CD4-positive, alpha-beta T cell treated with Interleukin-6 at 100 ng/mL for 8 hours (primary cell): ENCODE results near the gene OVAAL.

Source experiments
- DNase-seq: peaks from one replicate; pipeline ENCODE4 v3.0.0-alpha.2; 2020; ENCODE audit warnings: mixed read lengths, low spot score

OVAAL gene

DNA sequence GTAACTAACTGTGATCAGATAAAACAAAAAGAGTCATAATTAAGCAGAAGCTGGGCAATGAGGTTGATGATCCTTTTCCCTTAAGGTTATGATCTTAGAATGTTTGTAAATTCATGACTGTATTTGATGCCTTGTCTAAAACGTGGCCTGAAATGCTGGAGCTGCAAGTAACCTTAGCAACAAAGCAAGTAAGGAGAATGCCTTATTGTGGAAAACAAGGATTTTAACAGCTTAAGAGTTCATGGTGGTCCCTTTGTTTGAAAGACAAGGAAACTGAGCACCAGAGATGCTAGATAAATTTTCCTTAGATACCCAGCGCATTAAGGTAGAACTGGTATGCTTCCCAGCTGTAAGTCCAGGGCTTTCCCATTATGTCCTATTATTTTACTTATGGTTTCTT lies 47.4 kb downstream of the OVAAL start:
- DNase-seq: no peak

GRCh38 chr1:180609643-180610555 lies 51.1 kb downstream of the OVAAL start:
- no peak for DNase-seq

DNA sequence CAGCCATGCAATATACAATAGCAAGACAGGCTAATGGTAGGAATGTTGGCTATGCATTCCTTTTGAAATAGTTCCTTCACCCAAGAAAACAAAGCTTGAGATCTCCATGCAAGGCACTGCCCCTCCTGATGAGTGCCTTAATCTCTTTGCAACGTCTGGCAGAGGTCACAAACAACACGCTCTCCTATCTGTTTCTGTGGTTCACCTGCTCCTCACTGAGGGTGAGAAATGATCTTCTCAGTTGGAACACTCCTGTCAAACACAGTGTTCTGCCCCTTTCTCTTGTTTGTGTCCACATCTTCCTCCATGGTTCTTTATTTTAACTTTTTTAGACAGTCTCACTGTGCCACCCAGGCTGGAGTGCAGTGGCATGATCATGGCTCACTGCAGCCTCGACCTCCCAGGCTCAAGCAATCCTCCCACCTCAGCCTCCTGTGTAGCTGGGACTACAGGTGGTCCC lies 51.8 kb downstream of the OVAAL start:
- no peak for DNase-seq

- DNase-seq: no peak
Observed at GRCh38 chr1:180611016-180611930, 52.5 kb downstream of the OVAAL start.

GRCh38 chr1:180612632-180613031 lies 53.9 kb downstream of the OVAAL start:
- DNase-seq: no peak

DNA sequence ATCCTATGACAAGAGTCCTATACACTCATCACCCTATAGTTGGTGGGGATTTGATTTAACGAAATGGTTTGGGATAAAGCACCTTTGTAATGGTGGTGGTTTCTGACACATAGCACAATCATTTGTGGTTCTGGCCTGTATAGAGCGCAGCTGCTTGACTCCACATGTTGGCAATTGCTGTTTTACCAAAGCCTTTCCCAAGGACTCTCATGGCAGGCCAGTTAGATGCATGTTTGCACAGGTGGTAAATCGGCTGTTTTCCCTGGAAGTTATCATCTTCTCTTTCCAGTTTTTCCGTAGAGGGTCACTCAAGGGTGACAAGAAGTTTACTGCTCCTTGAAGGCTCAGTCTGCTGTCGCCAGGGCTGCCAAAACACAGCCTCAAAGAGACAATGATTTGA lies 56.0 kb downstream of the OVAAL start:
- DNase-seq: no peak

DNA sequence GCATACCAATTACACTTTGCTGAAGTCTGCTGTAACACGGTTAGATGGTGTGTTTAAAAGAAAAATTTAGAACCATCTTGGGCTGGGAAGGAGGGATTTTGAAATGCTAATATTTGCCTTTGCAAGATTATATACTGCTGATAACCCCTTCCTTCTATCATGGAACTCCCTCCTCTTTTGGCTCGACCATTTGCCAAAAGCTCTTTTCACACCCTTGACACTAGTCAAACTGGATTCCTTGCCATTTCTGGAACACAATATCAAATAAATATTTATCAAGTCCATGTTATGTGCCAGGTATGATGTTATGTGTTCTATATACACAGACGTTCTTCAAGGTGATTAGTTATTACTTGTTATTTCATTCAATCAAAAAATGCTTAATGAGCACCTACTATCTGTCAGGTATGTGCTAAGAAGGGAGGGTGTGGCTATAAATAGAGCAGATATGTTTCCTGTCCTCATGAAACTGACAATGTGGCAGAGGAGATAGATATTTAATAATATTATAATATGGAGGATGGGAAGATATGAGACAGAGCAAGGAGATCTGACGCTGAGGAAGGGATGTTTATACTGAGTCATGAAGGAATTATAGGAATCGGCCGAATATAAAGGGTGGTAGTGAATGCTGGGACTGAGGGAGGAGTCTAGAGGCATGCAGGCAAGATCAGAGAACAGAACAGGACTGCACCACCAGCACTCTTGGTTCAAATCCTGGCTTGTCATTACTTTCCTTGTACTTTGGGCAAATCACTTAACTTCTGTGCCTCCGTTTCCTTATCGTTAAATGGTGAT lies 56.9 kb downstream of the OVAAL start:
- no peak for DNase-seq
